ENCODE measurements around the gene PYDC1.

Gene PYDC1

GRCh38 chr16:31194898-31195297 lies 22.0 kb downstream of the PYDC1 start:
- DNase-seq (ENCODE audit: low read depth, low spot score): no peak
- TF ChIP-seq CTCF (IDR thresholded peaks at IDR 0.05; ENCODE audit: low read depth, low read length): no peak
- no peak overlapping the region for H3K4me3 ChIP-seq (ENCODE audit: low read depth, low read length)
- in situ Hi-C loops (cut with HindIII; ENCODE audit: low sequenced_read_pairs): loop anchor here (25.0 kb wide), 1 partner anchor 267 kb away; the partner anchor contains the start of genes ARMC5 and TGFB1I1

GRCh38 chr16:31193874-31194273 lies 23.1 kb downstream of the PYDC1 start:
- in situ Hi-C loops (cut with HindIII; ENCODE audit: low sequenced_read_pairs): loop anchor here (25.0 kb wide), 1 partner anchor 268 kb away; the partner anchor contains the start of genes ARMC5 and TGFB1I1

GRCh38 chr16:31192856-31193642 lies 23.9 kb downstream of the PYDC1 start:
- no peak for DNase-seq (ENCODE audit: low read depth, low spot score)
- in situ Hi-C loops (cut with HindIII; ENCODE audit: low sequenced_read_pairs): loop anchor here (25.0 kb wide), 1 partner anchor 269 kb away; the partner anchor contains the start of genes ARMC5 and TGFB1I1
- no peak overlapping the region for H3K4me3 ChIP-seq (ENCODE audit: low read depth, low read length)
- no peak for TF ChIP-seq CTCF (IDR thresholded peaks at IDR 0.05; ENCODE audit: low read depth, low read length)

More at GRCh38 chr16:31193874-31194273, 23.1 kb downstream of the PYDC1 start:
- TF ChIP-seq CTCF (IDR thresholded peaks at IDR 0.05; ENCODE audit: low read depth, low read length): no peak
- DNase-seq (ENCODE audit: low read depth, low spot score): no peak
- H3K4me3 ChIP-seq (ENCODE audit: low read depth, low read length): no peak overlapping the region

GRCh38 chr16:31191697-31192428 lies 25.1 kb downstream of the PYDC1 start:
- no peak overlapping the region for H3K4me3 ChIP-seq (ENCODE audit: low read depth, low read length)
- DNase-seq (ENCODE audit: low read depth, low spot score): no peak
- TF ChIP-seq CTCF (IDR thresholded peaks at IDR 0.05; ENCODE audit: low read depth, low read length): no peak
- in situ Hi-C loops (cut with HindIII; ENCODE audit: low sequenced_read_pairs): loop anchor here (25.0 kb wide), 1 partner anchor 270 kb away; the partner anchor contains the start of genes ARMC5 and TGFB1I1

- no peak for DNase-seq (ENCODE audit: low read depth, low spot score)
- TF ChIP-seq CTCF (IDR thresholded peaks at IDR 0.05; ENCODE audit: low read depth, low read length): no peak
- in situ Hi-C loops (cut with HindIII; ENCODE audit: low sequenced_read_pairs): loop anchor here (25.0 kb wide), 1 partner anchor 271 kb away; the partner anchor contains the start of genes ARMC5 and TGFB1I1
- no peak overlapping the region for H3K4me3 ChIP-seq (ENCODE audit: low read depth, low read length)
These were observed 26.0 kb downstream of the PYDC1 start for GRCh38 chr16:31190818-31191444.

GRCh38 chr16:31190061-31190460 lies 26.9 kb downstream of the PYDC1 start:
- no peak for DNase-seq (ENCODE audit: low read depth, low spot score)
- in situ Hi-C loops (cut with HindIII; ENCODE audit: low sequenced_read_pairs): loop anchor here (25.0 kb wide), 1 partner anchor 272 kb away; the partner anchor contains the start of genes ARMC5 and TGFB1I1
- TF ChIP-seq CTCF (IDR thresholded peaks at IDR 0.05; ENCODE audit: low read depth, low read length): no peak
- no peak overlapping the region for H3K4me3 ChIP-seq (ENCODE audit: low read depth, low read length)

All from astrocyte of the spinal cord (primary cell).